Neural progenitor cell (in vitro differentiated cells): Measurements from ENCODE around the gene AURKB.

Source experiments
- EZH2phosphoT487 ChIP-seq: fragments of 200-600 bp; sonication (generic); IDR thresholded peaks from 2 replicates; pipeline ENCODE4 v1.6.1; 2017; ENCODE audit warnings: antibody characterized with exemption
- TF ChIP-seq, protein P1 (sequence below): fragments of 200-600 bp; sonication (generic); IDR thresholded peaks from 2 replicates; pipeline ENCODE4 v1.5.1; 2017; ENCODE audit warnings: antibody characterized with exemption, mild to moderate bottlenecking

DNA sequence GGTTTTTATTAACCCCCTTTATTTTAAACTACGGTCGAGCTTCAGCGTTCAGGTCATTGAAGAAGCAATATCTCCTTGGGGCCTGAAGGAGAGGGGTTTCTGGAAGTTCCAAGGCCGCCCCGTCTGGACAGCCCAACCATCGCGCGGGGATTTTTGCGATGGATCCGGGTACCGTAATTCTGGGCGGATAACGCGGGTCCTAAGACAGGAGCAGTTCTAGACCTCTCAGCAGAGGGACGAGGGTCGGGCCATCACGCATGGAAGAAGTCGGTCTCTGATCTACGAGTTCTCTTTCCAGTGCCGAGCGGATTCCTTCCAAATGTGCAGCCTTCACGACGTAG lies 24.0 kb downstream of the AURKB start:
- TF ChIP-seq, protein P1, sequence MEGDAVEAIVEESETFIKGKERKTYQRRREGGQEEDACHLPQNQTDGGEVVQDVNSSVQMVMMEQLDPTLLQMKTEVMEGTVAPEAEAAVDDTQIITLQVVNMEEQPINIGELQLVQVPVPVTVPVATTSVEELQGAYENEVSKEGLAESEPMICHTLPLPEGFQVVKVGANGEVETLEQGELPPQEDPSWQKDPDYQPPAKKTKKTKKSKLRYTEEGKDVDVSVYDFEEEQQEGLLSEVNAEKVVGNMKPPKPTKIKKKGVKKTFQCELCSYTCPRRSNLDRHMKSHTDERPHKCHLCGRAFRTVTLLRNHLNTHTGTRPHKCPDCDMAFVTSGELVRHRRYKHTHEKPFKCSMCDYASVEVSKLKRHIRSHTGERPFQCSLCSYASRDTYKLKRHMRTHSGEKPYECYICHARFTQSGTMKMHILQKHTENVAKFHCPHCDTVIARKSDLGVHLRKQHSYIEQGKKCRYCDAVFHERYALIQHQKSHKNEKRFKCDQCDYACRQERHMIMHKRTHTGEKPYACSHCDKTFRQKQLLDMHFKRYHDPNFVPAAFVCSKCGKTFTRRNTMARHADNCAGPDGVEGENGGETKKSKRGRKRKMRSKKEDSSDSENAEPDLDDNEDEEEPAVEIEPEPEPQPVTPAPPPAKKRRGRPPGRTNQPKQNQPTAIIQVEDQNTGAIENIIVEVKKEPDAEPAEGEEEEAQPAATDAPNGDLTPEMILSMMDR: peak; percentile 51
- TF ChIP-seq EZH2phosphoT487: no peak
